ENCODE measurements around the gene FAM13B.
"Not testable (repeated sequence)": the region's sequence is repeated elsewhere in the genome, so short reads cannot be mapped to it uniquely, and the experiment has no call there.

The FAM13B gene

DNA sequence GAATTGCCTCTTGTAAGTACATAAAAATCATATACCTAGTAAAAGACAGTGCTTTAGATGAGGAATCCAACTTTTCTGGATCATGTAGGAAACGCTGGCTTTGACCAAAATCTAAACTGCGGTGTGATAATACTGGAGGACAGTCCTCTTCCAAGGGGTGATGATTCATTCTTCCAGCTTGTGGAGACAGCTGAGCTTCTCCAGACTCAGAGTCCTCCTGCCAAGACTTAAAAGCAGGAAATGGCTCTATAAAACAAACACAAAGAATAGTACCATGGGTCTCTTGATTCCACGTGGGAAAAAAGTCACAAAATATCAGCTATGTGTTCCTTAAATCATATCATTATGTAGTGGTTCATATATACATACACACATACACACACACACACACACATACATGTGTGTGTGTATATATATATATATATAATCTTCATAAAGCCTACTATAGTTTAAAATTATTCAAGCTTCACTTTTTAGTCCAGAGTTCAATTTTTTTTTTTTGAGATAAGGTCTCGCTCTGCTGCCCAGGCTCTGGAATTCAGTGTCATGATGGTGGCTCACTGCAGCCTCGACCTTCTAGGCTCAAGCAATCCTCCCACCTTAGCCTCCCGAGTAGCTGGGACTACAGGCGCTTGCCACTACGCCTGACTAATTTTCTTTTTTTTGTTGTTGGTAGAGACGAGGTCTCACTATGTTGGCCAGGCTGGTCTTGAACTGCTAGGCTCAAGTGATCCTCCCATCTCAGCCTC lies 78.6 kb downstream of the FAM13B start:
- Histone ChIP-seq H3K36me3 (ENCODE audit: insufficient read depth, low read length) (peaks cover 88% of the 10 kb centered on the region), H3K27me3 (ENCODE audit: insufficient read depth, low read length, poor library complexity, severe bottlenecking) (no peaks in the 10 kb centered on the region)
- TF ChIP-seq, protein P1, sequence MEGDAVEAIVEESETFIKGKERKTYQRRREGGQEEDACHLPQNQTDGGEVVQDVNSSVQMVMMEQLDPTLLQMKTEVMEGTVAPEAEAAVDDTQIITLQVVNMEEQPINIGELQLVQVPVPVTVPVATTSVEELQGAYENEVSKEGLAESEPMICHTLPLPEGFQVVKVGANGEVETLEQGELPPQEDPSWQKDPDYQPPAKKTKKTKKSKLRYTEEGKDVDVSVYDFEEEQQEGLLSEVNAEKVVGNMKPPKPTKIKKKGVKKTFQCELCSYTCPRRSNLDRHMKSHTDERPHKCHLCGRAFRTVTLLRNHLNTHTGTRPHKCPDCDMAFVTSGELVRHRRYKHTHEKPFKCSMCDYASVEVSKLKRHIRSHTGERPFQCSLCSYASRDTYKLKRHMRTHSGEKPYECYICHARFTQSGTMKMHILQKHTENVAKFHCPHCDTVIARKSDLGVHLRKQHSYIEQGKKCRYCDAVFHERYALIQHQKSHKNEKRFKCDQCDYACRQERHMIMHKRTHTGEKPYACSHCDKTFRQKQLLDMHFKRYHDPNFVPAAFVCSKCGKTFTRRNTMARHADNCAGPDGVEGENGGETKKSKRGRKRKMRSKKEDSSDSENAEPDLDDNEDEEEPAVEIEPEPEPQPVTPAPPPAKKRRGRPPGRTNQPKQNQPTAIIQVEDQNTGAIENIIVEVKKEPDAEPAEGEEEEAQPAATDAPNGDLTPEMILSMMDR (conservative IDR thresholded peaks at IDR 0.05; ENCODE audit: low read length): no peak
- no peak for TF ChIP-seq EZH2phosphoT487 (IDR thresholded peaks at IDR 0.05; ENCODE audit: borderline replicate concordance)

DNA sequence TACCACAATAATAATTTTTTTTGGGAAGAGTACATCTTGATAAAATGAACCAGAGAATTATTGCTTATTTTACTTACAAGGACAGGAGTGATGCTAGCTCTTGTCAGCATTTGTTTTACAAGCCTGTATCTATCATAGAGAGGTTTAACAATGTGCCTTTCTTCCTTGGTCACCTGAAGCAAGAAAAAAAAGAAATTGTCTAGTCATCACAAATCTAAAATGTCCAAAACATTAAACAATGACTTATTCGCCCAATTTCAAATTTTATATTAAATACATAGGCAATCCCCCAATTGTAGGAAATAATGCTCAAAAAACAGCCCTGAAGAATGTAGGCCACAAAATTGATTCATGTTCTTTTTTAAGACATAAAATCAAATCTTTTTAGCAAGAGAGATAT lies 87.1 kb downstream of the FAM13B start:
- no peak overlapping the region for H3K4me2 ChIP-seq (ENCODE audit: low read depth, low read length, poor library complexity, severe bottlenecking)
- H3K36me3 ChIP-seq (ENCODE audit: insufficient read depth, low read length): peaks cover 98% of the 10 kb centered on the region
- H3K4me1 ChIP-seq (ENCODE audit: insufficient read depth, low read length, poor library complexity, severe bottlenecking): no peaks in the 10 kb centered on the region
- TF ChIP-seq EZH2phosphoT487 (IDR thresholded peaks at IDR 0.05; ENCODE audit: borderline replicate concordance): no peak
- TF ChIP-seq, protein P1 (conservative IDR thresholded peaks at IDR 0.05; ENCODE audit: low read length): no peak
- no peak overlapping the region for H3K9ac ChIP-seq (ENCODE audit: low read depth, low read length, poor library complexity, severe bottlenecking)
- H3F3A ChIP-seq (ENCODE audit: low read depth): no peaks in the 10 kb centered on the region
- H3K79me2 ChIP-seq (ENCODE audit: insufficient read depth, low read length): no peaks in the 10 kb centered on the region
- H3K9me3 ChIP-seq (ENCODE audit: insufficient read depth, low read depth, low read length): no peaks in the 10 kb centered on the region
- H3K4me3 ChIP-seq (ENCODE audit: low read length, poor library complexity, severe bottlenecking): no peak overlapping the region
- H3K9me2 ChIP-seq (replicated peaks; ENCODE audit: low read depth, low read length): no peaks in the 10 kb centered on the region
- no peaks in the 10 kb centered on the region for H3K27me3 ChIP-seq (ENCODE audit: insufficient read depth, low read length, poor library complexity, severe bottlenecking)
- no peaks in the 10 kb centered on the region for H4K20me1 ChIP-seq (ENCODE audit: insufficient read depth, low read length, poor library complexity, severe bottlenecking)
- no peak overlapping the region for H2AFZ ChIP-seq (ENCODE audit: low read length)

More for the DNA sequence above, 78.6 kb downstream of the FAM13B start:
- Histone ChIP-seq H3K9me3 (ENCODE audit: insufficient read depth, low read depth, low read length) (no peaks in the 10 kb centered on the region), H3K79me2 (ENCODE audit: insufficient read depth, low read length) (no peaks in the 10 kb centered on the region), H2AFZ (ENCODE audit: low read length) (no peak overlapping the region), H3K9ac (ENCODE audit: low read depth, low read length, poor library complexity, severe bottlenecking) (no peak overlapping the region), H4K20me1 (ENCODE audit: insufficient read depth, low read length, poor library complexity, severe bottlenecking) (no peaks in the 10 kb centered on the region), H3K4me2 (ENCODE audit: low read depth, low read length, poor library complexity, severe bottlenecking) (no peak overlapping the region), H3K4me3 (ENCODE audit: low read length, poor library complexity, severe bottlenecking) (no peak overlapping the region), H3K9me2 (replicated peaks; ENCODE audit: low read depth, low read length) (no peaks in the 10 kb centered on the region), H3K4me1 (ENCODE audit: insufficient read depth, low read length, poor library complexity, severe bottlenecking) (no peaks in the 10 kb centered on the region), H3F3A (ENCODE audit: low read depth) (no peaks in the 10 kb centered on the region)

DNA sequence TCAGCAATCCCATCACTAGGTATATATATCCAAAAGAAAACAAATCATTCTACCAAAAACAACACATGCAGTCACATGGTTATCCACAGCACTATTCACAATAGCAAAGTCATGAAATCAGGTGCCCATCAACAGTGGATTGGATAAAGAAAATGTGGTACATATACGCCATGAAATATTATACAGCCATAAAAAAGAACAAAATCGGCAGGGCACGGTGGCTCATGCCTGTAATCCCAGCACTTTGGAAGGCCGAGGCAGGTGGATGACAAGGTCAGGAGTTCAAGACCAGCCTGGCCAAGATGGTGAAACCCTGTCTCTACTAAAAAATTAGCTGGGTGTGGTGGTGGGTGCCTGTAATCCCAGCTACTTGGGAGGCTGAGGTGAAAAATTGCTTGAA lies 88.6 kb downstream of the FAM13B start:
- H4K20me1 ChIP-seq (ENCODE audit: insufficient read depth, low read length, poor library complexity, severe bottlenecking); H3K9ac ChIP-seq (ENCODE audit: low read depth, low read length, poor library complexity, severe bottlenecking); H3K4me2 ChIP-seq (ENCODE audit: low read depth, low read length, poor library complexity, severe bottlenecking); H3K4me1 ChIP-seq (ENCODE audit: insufficient read depth, low read length, poor library complexity, severe bottlenecking); H3K79me2 ChIP-seq (ENCODE audit: insufficient read depth, low read length); H2AFZ ChIP-seq (ENCODE audit: low read length); H3K27me3 ChIP-seq (ENCODE audit: insufficient read depth, low read length, poor library complexity, severe bottlenecking); H3K4me3 ChIP-seq (ENCODE audit: low read length, poor library complexity, severe bottlenecking); H3F3A ChIP-seq (ENCODE audit: low read depth); H3K9me2 ChIP-seq (replicated peaks; ENCODE audit: low read depth, low read length); H3K9me3 ChIP-seq (ENCODE audit: insufficient read depth, low read depth, low read length): not testable (repeated sequence)
- peaks cover 98% of the 10 kb centered on the region for H3K36me3 ChIP-seq (ENCODE audit: insufficient read depth, low read length)

DNA sequence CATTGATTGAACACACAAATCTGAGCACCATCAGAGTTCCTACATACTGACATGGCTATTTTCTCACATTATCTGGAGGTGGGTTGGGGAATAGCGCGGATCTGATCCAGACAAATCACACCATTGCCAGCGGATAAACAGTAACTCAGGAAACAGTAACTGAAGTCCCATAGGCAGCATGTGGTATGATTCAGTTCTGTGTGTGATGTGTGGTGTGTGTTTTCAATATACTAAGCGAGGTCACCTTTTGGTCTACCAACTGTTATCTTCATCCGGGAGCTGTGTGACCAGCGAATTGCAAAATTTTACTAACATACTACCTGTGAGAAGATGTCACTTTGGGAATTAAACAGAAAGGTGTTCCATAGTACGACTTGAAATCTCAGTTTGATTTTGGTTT lies 93.5 kb downstream of the FAM13B start:
- H3K79me2 ChIP-seq (ENCODE audit: insufficient read depth, low read length): no peaks in the 10 kb centered on the region
- H3F3A ChIP-seq (ENCODE audit: low read depth): no peaks in the 10 kb centered on the region
- H3K9me2 ChIP-seq (replicated peaks; ENCODE audit: low read depth, low read length): no peaks in the 10 kb centered on the region
- no peaks in the 10 kb centered on the region for H4K20me1 ChIP-seq (ENCODE audit: insufficient read depth, low read length, poor library complexity, severe bottlenecking)
- H3K4me2 ChIP-seq (ENCODE audit: low read depth, low read length, poor library complexity, severe bottlenecking): no peak overlapping the region
- H3K9me3 ChIP-seq (ENCODE audit: insufficient read depth, low read depth, low read length): no peaks in the 10 kb centered on the region
- no peak overlapping the region for H3K4me3 ChIP-seq (ENCODE audit: low read length, poor library complexity, severe bottlenecking)
- no peaks in the 10 kb centered on the region for H3K4me1 ChIP-seq (ENCODE audit: insufficient read depth, low read length, poor library complexity, severe bottlenecking)
- H3K36me3 ChIP-seq (ENCODE audit: insufficient read depth, low read length): peaks cover 73% of the 10 kb centered on the region
- H3K9ac ChIP-seq (ENCODE audit: low read depth, low read length, poor library complexity, severe bottlenecking): no peak overlapping the region
- H3K27me3 ChIP-seq (ENCODE audit: insufficient read depth, low read length, poor library complexity, severe bottlenecking): no peaks in the 10 kb centered on the region
- no peak for TF ChIP-seq EZH2phosphoT487 (IDR thresholded peaks at IDR 0.05; ENCODE audit: borderline replicate concordance)
- TF ChIP-seq, protein P1 (conservative IDR thresholded peaks at IDR 0.05; ENCODE audit: low read length): no peak
- no peak overlapping the region for H2AFZ ChIP-seq (ENCODE audit: low read length)

All from Loucy (cell line).